NCI-H1417 treated with DMSO at 0.1 percent for 48 hours (cell line): ENCODE results near the gene RND2.

Experiments
- DNase-seq: peaks from one replicate; lab custom pipeline; 2025; lab: John Stamatoyannopoulos, UW

RND2 gene

DNA sequence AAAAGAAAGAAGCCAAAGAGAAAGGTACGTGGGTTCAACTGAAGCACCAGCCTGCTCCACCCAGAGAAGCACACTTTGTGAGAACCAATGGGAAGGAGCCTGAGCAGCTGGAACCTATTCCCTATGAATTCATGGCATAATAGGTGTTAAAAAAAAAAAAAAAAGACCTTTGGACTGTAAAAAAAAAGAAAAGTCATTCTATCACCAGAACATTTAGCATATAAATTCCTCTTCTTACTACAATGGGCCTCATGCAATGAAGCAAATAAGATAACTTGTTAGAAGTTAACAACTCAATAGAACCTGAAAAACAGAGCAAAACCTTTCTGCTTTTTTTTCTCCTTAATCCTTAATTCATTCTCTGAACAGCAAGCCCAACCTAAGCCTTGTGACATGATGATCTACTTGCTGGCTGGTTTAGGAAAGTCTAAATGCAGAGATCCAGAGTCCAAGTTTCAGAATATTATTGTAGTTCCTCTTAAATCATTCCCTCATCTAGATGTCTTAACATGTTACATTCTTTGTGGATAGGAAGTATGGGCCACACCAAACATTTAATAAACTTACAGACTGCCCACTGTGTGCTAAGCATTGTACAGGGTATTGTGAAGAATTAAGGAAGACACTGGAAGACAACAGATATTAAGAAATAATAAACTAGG lies 54.7 kb downstream of the RND2 start:
- DNase-seq: no peak
